ENCODE data around the gene MAP1LC3B. TPM values are rescaled to one million over a fixed set of nuclear protein-coding genes. Genes with fewer than 3 reads are reported as not detected.
"Not testable (repeated sequence)": the region's sequence is repeated elsewhere in the genome, so short reads cannot be mapped to it uniquely, and the experiment has no call there.

MAP1LC3B gene
- total and polyA plus RNA-seq, 2 donors (not counting 1 experiment from before 2014, with no cell fraction given): 72.7 to 75.8 TPM

DNA sequence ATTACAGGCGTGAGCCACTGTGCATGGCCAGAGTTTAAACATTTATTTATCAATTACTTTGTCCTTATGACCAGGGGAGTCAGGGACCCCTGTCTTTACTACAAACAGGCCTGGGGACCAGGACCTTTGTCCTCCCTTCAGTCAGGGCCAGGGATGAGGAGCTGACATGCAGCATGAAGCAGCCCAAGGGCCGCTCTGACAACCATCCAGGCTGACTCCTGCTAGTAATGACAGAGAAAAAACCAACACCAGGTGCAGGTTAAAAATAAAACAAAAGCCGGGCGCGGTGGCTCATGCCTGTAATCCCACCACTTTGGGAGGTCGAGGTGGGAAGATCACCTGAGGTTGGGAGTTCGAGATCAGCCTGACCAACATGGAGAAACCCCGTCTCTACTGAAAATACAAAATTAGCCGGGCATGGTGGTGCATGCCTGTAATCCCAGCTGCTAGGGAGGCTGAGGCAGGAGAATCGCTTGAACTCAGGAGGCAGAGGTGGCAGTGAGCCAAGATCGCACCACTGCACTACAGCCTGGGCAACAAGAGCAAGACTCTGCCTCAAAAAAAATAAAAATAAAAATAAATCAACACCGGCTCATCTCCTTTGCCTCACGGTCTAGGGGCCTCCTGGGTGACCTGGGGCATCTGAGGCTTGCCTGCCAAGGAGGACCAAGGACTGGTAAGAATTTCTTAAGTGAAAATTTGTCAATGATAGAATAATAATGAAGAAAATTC lies 29.1 kb upstream of the MAP1LC3B start:
- H3K79me2 ChIP-seq (ENCODE audit: control insufficient read depth, insufficient read depth, low read length): peaks cover 61% of the 10 kb centered on the region
- intact Hi-C loops (cut with micrococcal nuclease); H3K4me2 ChIP-seq (replicated peaks; ENCODE audit: low read depth, low read length, poor library complexity, severe bottlenecking); DNase-seq; H3K27me3 Mint-ChIP-seq; H3K4me1 Mint-ChIP-seq; H3K4me1 ChIP-seq (ENCODE audit: control insufficient read depth in 2 of 2, insufficient read depth in 2 of 2, low read length in 2 of 2); H2AFZ ChIP-seq (ENCODE audit: insufficient read depth, low read depth, low read length, poor library complexity, severe bottlenecking); H3K4me3 Mint-ChIP-seq; H3K9ac ChIP-seq (ENCODE audit: low read length); H3K27ac Mint-ChIP-seq; H3K4me3 ChIP-seq (ENCODE audit: control extremely low read depth in 1 of 5, extremely low read depth in 1 of 5, insufficient read depth in 1 of 5, low read depth in 2 of 5, low read length in 4 of 5); H3K9me3 Mint-ChIP-seq (ENCODE audit: insufficient read depth); POLR2A ChIA-PET; H3K27ac ChIP-seq (ENCODE audit: low read length in 2 of 2); CTCF ChIA-PET; H3K9me3 ChIP-seq (ENCODE audit: control extremely low read depth in 1 of 3, control insufficient read depth in 2 of 3, insufficient read depth in 1 of 3, low read length in 2 of 3); H3K27me3 ChIP-seq (replicated peaks in 1 of 4; ENCODE audit: control extremely low read depth in 1 of 4, control insufficient read depth in 3 of 4, insufficient read depth in 4 of 4, low read length in 3 of 4); ATAC-seq (ENCODE audit: low read depth): not testable (repeated sequence)
- WGBS (ENCODE audit: insufficient coverage): 96% methylated on average over 11 of the region's 13 CpGs
- peaks cover 45% of the 10 kb centered on the region for H4K20me1 ChIP-seq (ENCODE audit: control insufficient read depth, insufficient read depth, low read length, poor library complexity, severe bottlenecking)
- peaks cover 0 to 47% of the 10 kb centered on the region in 2 experiments for H3K36me3 ChIP-seq (replicated peaks in 1 of 2; ENCODE audit: control extremely low read depth in 1 of 2, control insufficient read depth in 1 of 2, extremely low read depth in 1 of 2, insufficient read depth in 2 of 2, low read length in 1 of 2)

GRCh38 chr16:87363771-87364455 lies 28.2 kb upstream of the MAP1LC3B start:
- Histone ChIP-seq H3K79me2 (ENCODE audit: control insufficient read depth, insufficient read depth, low read length) (peaks cover 70% of the 10 kb centered on the region), H3K27me3 (replicated peaks in 1 of 4; ENCODE audit: control extremely low read depth in 1 of 4, control insufficient read depth in 3 of 4, insufficient read depth in 4 of 4, low read length in 3 of 4) (no peaks in the 10 kb centered on the region), H3K36me3 (replicated peaks in 1 of 2; ENCODE audit: control extremely low read depth in 1 of 2, control insufficient read depth in 1 of 2, extremely low read depth in 1 of 2, insufficient read depth in 2 of 2, low read length in 1 of 2) (peaks cover 0 to 38% of the 10 kb centered on the region in 2 experiments), H4K20me1 (ENCODE audit: control insufficient read depth, insufficient read depth, low read length, poor library complexity, severe bottlenecking) (peaks cover 52% of the 10 kb centered on the region), H3K4me2 (replicated peaks; ENCODE audit: low read depth, low read length, poor library complexity, severe bottlenecking) (peak overlapping the region; percentile 30), H3K9me3 (ENCODE audit: control extremely low read depth in 1 of 3, control insufficient read depth in 2 of 3, insufficient read depth in 1 of 3, low read length in 2 of 3) (no peaks in the 10 kb centered on the region), H3K4me1 (ENCODE audit: control insufficient read depth in 2 of 2, insufficient read depth in 2 of 2, low read length in 2 of 2) (peaks cover 6 to 10% of the 10 kb centered on the region in 2 donors), H3K4me3 (ENCODE audit: control extremely low read depth in 1 of 5, extremely low read depth in 1 of 5, insufficient read depth in 1 of 5, low read depth in 2 of 5, low read length in 4 of 5) (no peak overlapping the region), H3K9ac (ENCODE audit: low read length) (no peak overlapping the region), H2AFZ (ENCODE audit: insufficient read depth, low read depth, low read length, poor library complexity, severe bottlenecking) (no peak overlapping the region), H3K27ac (ENCODE audit: low read length in 2 of 2) (no peak overlapping the region)
- POLR2A ChIA-PET: no interaction called here
- intact Hi-C loops (cut with micrococcal nuclease): no loop called here
- Mint-ChIP-seq H3K27me3 (no peaks in the 10 kb centered on the region), H3K4me1 (peaks cover 17% of the 10 kb centered on the region), H3K9me3 (ENCODE audit: insufficient read depth) (no peaks in the 10 kb centered on the region), H3K4me3 (no peak overlapping the region), H3K27ac (no peak overlapping the region)
- CTCF ChIA-PET: no interaction called here
- ATAC-seq (ENCODE audit: low read depth) (no peak), DNase-seq (no peak)
- no peak for TF ChIP-seq CTCF (IDR thresholded peaks at IDR 0.05)
- no peak for TF ChIP-seq EZH2 (IDR thresholded peaks at IDR 0.05; ENCODE audit: borderline replicate concordance, insufficient read depth, low read depth, low read length, poor library complexity, severe bottlenecking)
- WGBS (ENCODE audit: insufficient coverage): 90% methylated on average over 8 of the region's 17 CpGs

Measured in B cell (primary cell).